Endothelial cell of umbilical vein (primary cell): Measurements from ENCODE around the gene FRA10AC1.

ENCODE experiments used
- CTCF ChIP-seq, 2 donors: IDR thresholded peaks; 1 replicate in 1 of 2; 2 replicates in 1 of 2; pipeline ENCODE4 v1.5.1; 2011; ENCODE audit warnings: low read length in 2 of 2, mild to moderate bottlenecking in 2 of 2, moderate library complexity in 2 of 2, control low read depth in 1 of 2, inconsistent platforms in 1 of 2, low read depth in 1 of 2; ENCODE audit not compliant: insufficient read depth in 1 of 2; ENCODE audit errors: extremely low read depth in 1 of 2
- EZH2 ChIP-seq: IDR thresholded peaks from 2 replicates; pipeline ENCODE4 v1.6.1; 2012; ENCODE audit warnings: borderline replicate concordance, low read depth, mild to moderate bottlenecking, moderate library complexity, low read length, inconsistent platforms; ENCODE audit not compliant: severe bottlenecking
- JUN ChIP-seq: IDR thresholded peaks from 2 replicates; pipeline ENCODE4 v1.6.1; 2011; ENCODE audit warnings: borderline replicate concordance, low read depth; ENCODE audit not compliant: insufficient read length, insufficient read depth
- POLR2A ChIP-seq: IDR thresholded peaks from 2 replicates; pipeline ENCODE4 v1.6.1; 2012; ENCODE audit warnings: low read depth, mild to moderate bottlenecking, control low read depth, low read length
- POLR2AphosphoS5 ChIP-seq: IDR thresholded peaks from 2 replicates; pipeline ENCODE4 v1.6.1; 2012; ENCODE audit warnings: low read depth, mild to moderate bottlenecking, control low read depth, low read length, moderate library complexity; ENCODE audit not compliant: insufficient read depth

DNA sequence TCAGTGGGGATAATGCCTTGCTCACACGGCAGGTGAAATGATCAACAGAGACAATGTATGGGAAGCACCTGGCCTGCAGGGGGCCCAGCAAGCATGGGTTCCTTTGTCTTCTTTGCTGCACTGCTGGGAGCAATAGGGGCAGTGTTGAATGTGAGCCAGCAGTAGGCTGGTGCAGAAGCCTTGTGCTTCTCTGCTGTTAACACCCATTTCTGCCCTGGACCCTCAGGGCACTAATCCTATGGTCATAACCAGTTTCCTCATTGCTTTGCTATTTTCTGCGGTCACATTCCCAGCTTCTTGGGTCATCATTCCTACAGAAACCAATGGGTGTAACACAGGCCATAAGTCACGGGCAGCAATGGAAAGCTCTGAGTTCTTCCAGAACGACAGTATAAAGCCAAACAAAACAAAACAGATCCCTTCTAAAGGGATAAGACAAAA is 44.5 kb upstream of the FRA10AC1 start:
- TF ChIP-seq JUN (no peak), CTCF (IDR thresholded peaks at IDR 0.05; ENCODE audit: extremely low read depth in 1 of 2, insufficient read depth in 1 of 2, low read depth in 1 of 2, low read length in 2 of 2) (no peak), POLR2A (no peak), POLR2AphosphoS5 (no peak), EZH2 (no peak)
